ENCODE measurements around the gene FLT1.

GRCh38 chr13:28273919-28274318, 221.0 kb downstream of the FLT1 start:
- TF ChIP-seq CTCF (IDR thresholded peaks at IDR 0.05; ENCODE audit: borderline replicate concordance, extremely low read depth, low read length, poor library complexity, severe bottlenecking): peak; percentile 56
- TF ChIP-seq EZH2 (IDR thresholded peaks at IDR 0.05; ENCODE audit: borderline replicate concordance, low read depth, low read length, severe bottlenecking): no peak

All from DND-41 (cell line).